Body of pancreas (tissue), 4 donors: Measurements from ENCODE around the gene SLPI. TPM values are rescaled to one million over a fixed set of nuclear protein-coding genes. Genes with fewer than 3 reads are reported as not detected.

ENCODE experiments used
- ATAC-seq: fragments of 150-250 bp; one replicate; pipeline ENCODE4 v1.9.1; 2016
- DNase-seq, 4 donors: peaks; one replicate each; pipeline ENCODE4 v3.0.0-alpha.2; 2019
- H3K27ac ChIP-seq, 4 donors: fragments of 200-600 bp; sonication (generic); 1 replicate in 3 of 4; 2 replicates in 1 of 4; pipeline versions ENCODE4 v1.5.1 to v1.6.1; 2016 to 2019; ENCODE audit warnings: mild to moderate bottlenecking in 1 of 4, mixed read lengths in 1 of 4, moderate library complexity in 1 of 4
- H3K27me3 ChIP-seq, 2 donors: fragments of 200-600 bp; sonication (generic); one replicate each; pipeline ENCODE4 v1.6.0; 2016; ENCODE audit warnings: mild to moderate bottlenecking in 1 of 2
- H3K36me3 ChIP-seq, 2 donors: fragments of 200-600 bp; sonication (generic); replicated peaks in 1 of 2; 2 replicates each; pipeline ENCODE4 v1.5.1; 2016; ENCODE audit warnings: low read depth in 2 of 2; ENCODE audit not compliant: insufficient read depth in 1 of 2
- H3K4me1 ChIP-seq: fragments of 200-600 bp; sonication (generic); one replicate; pipeline ENCODE4 v1.6.0; 2016
- H3K4me3 ChIP-seq, 2 donors: fragments of 200-600 bp; sonication (generic); 1 replicate in 1 of 2; 2 replicates in 1 of 2; pipeline ENCODE4 v1.5.1; 2016 to 2019
- H3K9me3 ChIP-seq, 3 donors: fragments of 200-600 bp; sonication (generic); 1 replicate in 2 of 3; 2 replicates in 1 of 3; pipeline ENCODE4 v1.5.1; 2016
- CTCF ChIP-seq, 7 experiments: fragments of 450-650 bp in 4 of 7; fragments of 200-600 bp in 3 of 7; sonication (generic) in 3 of 7; IDR thresholded peaks; one replicate each; pipeline ENCODE4 v1.5.1; 2016 to 2019; ENCODE audit warnings: antibody characterized with exemption in 7 of 7
- POLR2A ChIP-seq, 3 donors: fragments of 450-650 bp; IDR thresholded peaks; one replicate each; pipeline ENCODE4 v1.6.1; 2016; ENCODE audit warnings: antibody characterized with exemption in 3 of 3, mild to moderate bottlenecking in 2 of 3
- WGBS, 2 donors: methylation state at CpG; one replicate each; pipeline ENCODE4 v1.1.5; 2017; 5-methylcytosine and 5-hydroxymethylcytosine counted together
- intact Hi-C: fragments of 100-400 bp; cut with DNase I; formaldehyde crosslinking; loops from one replicate; pipeline ENCODE4 v1.15.1; 2023
- total RNA-seq, 2 donors: library from RNA; depleted of rRNA; stranded (reverse); fragments of >200 nt; gene quantifications; one replicate each; pipeline ENCODE4 v1.1.0, GENCODE V29; 2016

Gene SLPI
- total RNA-seq: 10 to 100 TPM; 14.5 to 34.0 TPM

- H3K27ac ChIP-seq: peak within 1 kb of the TSS; percentile 27 to 71 (median 52)
- no peak within 1 kb of the TSS for H3K4me3 ChIP-seq
- DNase-seq: peak; percentile 58 to 82 (median 67)
Observed at GRCh38 chr20:45254383-45255262, at the start of gene SLPI. TSS of gene SLPI (minus strand) at chr20:45254564. CDS start at chr20:45254543, 21 bp downstream.

GRCh38 chr20:45303586-45304463 is 49.5 kb upstream of the SLPI start:
- Histone ChIP-seq H3K27ac (no peak overlapping the region), H3K27me3 (no peaks in the 10 kb centered on the region), H3K36me3 (no peaks in the 10 kb centered on the region), H3K4me1 (peaks cover 27% of the 10 kb centered on the region), H3K4me3 (no peak overlapping the region), H3K9me3 (no peaks in the 10 kb centered on the region)
- ATAC-seq: no peak
- intact Hi-C loops: no loop called here
- no peak for DNase-seq
- no peak for TF ChIP-seq POLR2A (IDR thresholded peaks at IDR 0.05)
- TF ChIP-seq CTCF (IDR thresholded peaks at IDR 0.05): no peak
- WGBS, 2 donors: 80 to 88% methylated on average over 33 to 46 of the region's 47 CpGs

More at GRCh38 chr20:45254383-45255262, at the start of gene SLPI:
- peaks cover 15% of the 10 kb centered on the region for H3K4me1 ChIP-seq
- 27 to 44% methylated on average over 7 of the region's 7 CpGs for WGBS, 2 donors
- no peaks in the 10 kb centered on the region for H3K36me3 ChIP-seq
- no peaks in the 10 kb centered on the region for H3K27me3 ChIP-seq
- TF ChIP-seq POLR2A (IDR thresholded peaks at IDR 0.05) (peak; percentile 16 to 72 (median 71)), CTCF (IDR thresholded peaks at IDR 0.05) (no peak)
- intact Hi-C loops: no loop called here
- no peaks in the 10 kb centered on the region for H3K9me3 ChIP-seq
- ATAC-seq: peak; percentile 90

- Histone ChIP-seq H3K27ac (no peak overlapping the region), H3K4me1 (peaks cover 22% of the 10 kb centered on the region), H3K9me3 (no peaks in the 10 kb centered on the region), H3K36me3 (no peaks in the 10 kb centered on the region), H3K4me3 (no peak overlapping the region), H3K27me3 (no peaks in the 10 kb centered on the region)
- 73 to 76% methylated on average over 5 of the region's 5 CpGs for WGBS, 2 donors
- intact Hi-C loops: no loop called here
- ATAC-seq: no peak
- DNase-seq: no peak
- TF ChIP-seq CTCF (IDR thresholded peaks at IDR 0.05) (no peak), POLR2A (IDR thresholded peaks at IDR 0.05) (no peak)
Observed at GRCh38 chr20:45301824-45302271, 47.5 kb upstream of the SLPI start.

- 59 to 61% methylated on average over 3 to 4 of the region's 4 CpGs for WGBS, 2 donors
- Histone ChIP-seq H3K27ac (no peak overlapping the region), H3K4me3 (no peak overlapping the region), H3K4me1 (peaks cover 15% of the 10 kb centered on the region), H3K36me3 (no peaks in the 10 kb centered on the region), H3K27me3 (no peaks in the 10 kb centered on the region), H3K9me3 (no peaks in the 10 kb centered on the region)
- intact Hi-C loops: no loop called here
- ATAC-seq (no peak), DNase-seq (no peak)
- TF ChIP-seq CTCF (IDR thresholded peaks at IDR 0.05) (peak in 3 of 7 experiments; percentile 9 to 34 (median 24)), POLR2A (IDR thresholded peaks at IDR 0.05) (no peak)
Observed at GRCh38 chr20:45300961-45301360, 46.6 kb upstream of the SLPI start.
